ENCODE measurements around the gene PIPOX. TPM values are rescaled to one million over a fixed set of nuclear protein-coding genes. Genes with fewer than 3 reads are reported as not detected.

Gene PIPOX
- total and polyA plus RNA-seq, 9 of the 15 experiments (the other 6 are each of a cell fraction or from before 2014, with no cell fraction given) = 0.15 to 2.2 (median 0.58) TPM; not detected in 2

DNA sequence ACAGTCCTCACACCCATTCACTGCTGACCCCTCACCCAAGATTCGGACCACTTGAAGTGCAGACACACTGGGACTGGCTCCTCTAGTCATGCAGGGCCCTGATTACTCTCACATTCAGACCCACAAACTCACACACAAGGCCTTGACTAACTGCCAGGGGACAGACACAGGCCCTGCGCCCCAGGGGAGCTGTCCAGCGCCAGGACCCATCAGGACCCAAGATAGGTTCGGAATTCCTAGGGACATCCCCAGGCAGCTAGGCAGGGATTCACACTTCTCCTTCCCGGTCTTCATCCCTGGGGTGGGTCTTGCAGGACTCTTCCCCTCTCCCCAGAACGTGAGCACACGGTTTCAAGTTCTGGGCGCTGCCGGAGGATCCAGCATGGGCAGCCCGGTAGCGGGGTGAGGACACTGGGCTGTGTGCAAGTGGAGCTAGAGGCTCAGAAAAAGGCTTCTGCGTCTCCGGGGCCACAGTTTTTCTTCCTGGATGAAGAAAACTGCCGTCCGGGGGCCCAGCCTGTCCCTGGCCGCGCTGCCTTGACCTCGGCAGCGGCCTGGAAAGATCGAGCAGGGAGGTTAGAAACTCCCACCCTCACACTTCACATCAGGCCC, 38.8 kb upstream of the PIPOX start:
- POLR2A ChIA-PET = interaction anchor here (1.2 to 1.3 kb wide), 2 partner anchors 8 to 51 kb away, joined by 3 to 5 read pairs; no protein-coding TSS in a partner anchor
- CTCF ChIA-PET (ENCODE audit: low intra/inter-chr PET ratio) = no interaction called here

More for the DNA sequence above, 38.8 kb upstream of the PIPOX start:
- DNase-seq (ENCODE audit: extremely low read depth in 1 of 4, low spot score in 3 of 4) (no peak), FAIRE-seq (no peak), ATAC-seq (no peak)
- under 1% methylated on average over 20 of the region's 20 CpGs for WGBS (ENCODE audit: insufficient coverage, low coverage, missing lambda C conversion rate)
- Histone ChIP-seq H3K9me1 (ENCODE audit: control insufficient read depth, insufficient read depth, low read length) (peaks cover 2% of the 10 kb centered on the region), H3K4me3 (no peak overlapping the region), H2AFZ (ENCODE audit: low read depth, low read length) (no peak overlapping the region), H3K9ac (ENCODE audit: insufficient read depth in 1 of 2, low read depth in 2 of 2, low read length in 2 of 2) (no peak overlapping the region), H4K20me1 (replicated peaks; ENCODE audit: control insufficient read depth, insufficient read depth, low read length) (peaks cover 16% of the 10 kb centered on the region; the same call in 1 of the 2 replicates), H3K4me2 (ENCODE audit: insufficient read depth, low read length) (no peak overlapping the region), H3K36me3 (ENCODE audit: control insufficient read depth, insufficient read depth, low read length) (no peaks in the 10 kb centered on the region), H3K27me3 (ENCODE audit: control insufficient read depth in 2 of 2, insufficient read depth in 2 of 2, low read length in 2 of 2) (peaks cover 16 to 40% of the 10 kb centered on the region in 2 experiments; a peak in 4 of 5 replicates), H3K4me1 (replicated peaks in 1 of 2; ENCODE audit: control insufficient read depth in 2 of 2, insufficient read depth in 2 of 2, low read length in 2 of 2) (peaks cover 0 to 12% of the 10 kb centered on the region in 2 experiments; a peak in 1 of 5 replicates), H3K27ac (ENCODE audit: extremely low read depth, low read depth, low read length) (no peak overlapping the region), H3K9me3 (replicated peaks; ENCODE audit: control insufficient read depth, insufficient read depth, low read depth, low read length) (no peaks in the 10 kb centered on the region), H3K79me2 (ENCODE audit: control insufficient read depth, insufficient read depth, low read length) (no peaks in the 10 kb centered on the region)
- intact Hi-C loops (cut with micrococcal nuclease) (no loop called here), in situ Hi-C loops (cut with MboI) (no loop called here)
- no TSS peak for BruUV-seq (replicated peaks)
- TF ChIP-seq CAMTA2 (CRISPR knock-in tag; conservative IDR thresholded peaks at IDR 0.05) (no peak), MIER1 (IDR thresholded peaks at IDR 0.05; ENCODE audit: low read depth) (peak; percentile 56), KLF10 (CRISPR knock-in tag; IDR thresholded peaks at IDR 0.05) (no peak), EHMT2 (IDR thresholded peaks at IDR 0.05) (peak; percentile 50; the same call in 1 of the 2 replicates)
- TF ChIP-seq, protein P1, sequence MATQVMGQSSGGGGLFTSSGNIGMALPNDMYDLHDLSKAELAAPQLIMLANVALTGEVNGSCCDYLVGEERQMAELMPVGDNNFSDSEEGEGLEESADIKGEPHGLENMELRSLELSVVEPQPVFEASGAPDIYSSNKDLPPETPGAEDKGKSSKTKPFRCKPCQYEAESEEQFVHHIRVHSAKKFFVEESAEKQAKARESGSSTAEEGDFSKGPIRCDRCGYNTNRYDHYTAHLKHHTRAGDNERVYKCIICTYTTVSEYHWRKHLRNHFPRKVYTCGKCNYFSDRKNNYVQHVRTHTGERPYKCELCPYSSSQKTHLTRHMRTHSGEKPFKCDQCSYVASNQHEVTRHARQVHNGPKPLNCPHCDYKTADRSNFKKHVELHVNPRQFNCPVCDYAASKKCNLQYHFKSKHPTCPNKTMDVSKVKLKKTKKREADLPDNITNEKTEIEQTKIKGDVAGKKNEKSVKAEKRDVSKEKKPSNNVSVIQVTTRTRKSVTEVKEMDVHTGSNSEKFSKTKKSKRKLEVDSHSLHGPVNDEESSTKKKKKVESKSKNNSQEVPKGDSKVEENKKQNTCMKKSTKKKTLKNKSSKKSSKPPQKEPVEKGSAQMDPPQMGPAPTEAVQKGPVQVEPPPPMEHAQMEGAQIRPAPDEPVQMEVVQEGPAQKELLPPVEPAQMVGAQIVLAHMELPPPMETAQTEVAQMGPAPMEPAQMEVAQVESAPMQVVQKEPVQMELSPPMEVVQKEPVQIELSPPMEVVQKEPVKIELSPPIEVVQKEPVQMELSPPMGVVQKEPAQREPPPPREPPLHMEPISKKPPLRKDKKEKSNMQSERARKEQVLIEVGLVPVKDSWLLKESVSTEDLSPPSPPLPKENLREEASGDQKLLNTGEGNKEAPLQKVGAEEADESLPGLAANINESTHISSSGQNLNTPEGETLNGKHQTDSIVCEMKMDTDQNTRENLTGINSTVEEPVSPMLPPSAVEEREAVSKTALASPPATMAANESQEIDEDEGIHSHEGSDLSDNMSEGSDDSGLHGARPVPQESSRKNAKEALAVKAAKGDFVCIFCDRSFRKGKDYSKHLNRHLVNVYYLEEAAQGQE (IDR thresholded peaks at IDR 0.05; ENCODE audit: borderline replicate concordance) = peak; percentile 88
- TF ChIP-seq, protein P1 (CRISPR knock-in tag; IDR thresholded peaks at IDR 0.05; ENCODE audit: low read depth) = peak; percentile 69; the same call in 1 of the 2 replicates

Data from K562 (cell line).